Measurements from ENCODE around the gene ZPLD1.

Gene ZPLD1

GRCh38 chr3:102470066-102470465, 35.3 kb downstream of the ZPLD1 start:
- DNase-seq (ENCODE audit: low spot score), result no peak

DNA sequence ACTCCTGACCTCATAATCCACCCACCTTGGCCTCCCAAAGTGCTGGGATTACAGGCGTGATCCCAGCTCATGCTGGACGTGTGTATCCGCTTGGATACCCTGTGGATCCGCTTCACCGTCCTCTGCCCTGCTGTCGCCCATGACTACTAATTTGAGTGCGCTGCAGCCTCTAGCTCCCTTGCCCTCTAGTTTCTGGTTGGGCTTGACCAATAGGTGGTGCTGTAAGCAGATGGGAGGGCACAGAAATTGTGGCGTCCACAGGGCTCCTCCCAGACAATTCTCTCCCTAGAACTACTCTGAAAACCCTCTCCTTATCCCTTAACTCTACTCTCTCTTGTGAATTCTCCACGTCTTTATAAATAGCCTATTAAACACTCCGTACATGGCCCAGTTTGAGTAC, 36.2 kb downstream of the ZPLD1 start:
- DNase-seq (ENCODE audit: low spot score), result no peak

GRCh38 chr3:102471491-102471890, 36.7 kb downstream of the ZPLD1 start:
- no peak for DNase-seq (ENCODE audit: low spot score)

DNA sequence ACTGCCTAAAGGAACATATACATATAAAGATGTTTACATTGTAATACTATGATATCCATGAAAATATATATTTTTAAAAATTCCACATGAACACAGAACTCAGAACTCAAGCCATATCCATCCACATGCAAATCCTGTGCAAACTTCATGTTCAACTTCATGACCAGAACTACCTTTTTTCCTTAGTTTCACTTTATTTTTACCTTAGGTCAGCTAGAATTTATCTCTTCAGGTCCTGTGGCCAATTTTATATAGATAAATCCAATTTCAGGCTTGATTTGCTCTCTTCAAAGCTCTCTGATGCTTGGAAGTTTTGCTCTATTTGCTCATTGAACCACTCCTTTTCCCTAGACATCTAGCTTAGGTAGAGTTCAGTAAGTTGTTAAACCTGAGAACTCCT, 38.8 kb downstream of the ZPLD1 start:
- no peak for DNase-seq (ENCODE audit: low spot score)

DNA sequence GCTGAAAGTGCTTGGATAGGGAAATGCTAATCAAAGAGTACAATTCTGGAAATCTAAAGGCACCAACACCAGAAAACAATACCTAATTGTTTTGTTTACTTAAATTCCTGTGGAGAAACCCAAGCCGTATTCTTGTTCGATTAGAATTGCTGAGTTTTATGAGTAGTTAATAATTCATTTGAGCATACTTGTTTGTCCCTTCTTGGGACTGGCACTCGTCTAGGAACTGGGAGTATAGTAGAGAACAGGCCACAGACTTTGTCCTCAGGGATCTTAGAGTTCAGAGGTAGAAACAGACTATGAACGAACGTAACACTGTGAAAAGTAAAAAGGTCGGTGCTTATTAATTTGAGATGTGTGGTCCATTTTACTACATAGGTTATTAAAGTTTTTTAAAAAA, 39.4 kb downstream of the ZPLD1 start:
- DNase-seq (ENCODE audit: low spot score), result no peak

DNA sequence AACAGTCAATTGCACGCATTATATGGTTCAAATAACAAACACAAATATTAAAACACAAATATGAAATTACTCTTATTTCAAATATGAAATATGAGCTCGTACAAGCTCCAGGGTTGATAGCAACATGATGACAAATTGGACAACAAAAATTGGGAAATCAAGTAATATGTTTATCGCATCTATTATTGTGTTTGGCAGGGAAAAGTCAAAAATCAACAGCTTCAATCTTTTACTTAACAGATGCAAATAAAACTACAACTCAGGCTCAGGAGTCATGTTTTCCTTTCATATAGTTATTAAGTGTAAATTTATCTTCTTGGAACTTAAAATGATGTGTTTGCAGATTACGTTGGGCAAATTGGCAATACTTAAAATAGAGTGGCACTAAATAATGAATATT, 41.4 kb downstream of the ZPLD1 start:
- DNase-seq (ENCODE audit: low spot score), result no peak

DNA sequence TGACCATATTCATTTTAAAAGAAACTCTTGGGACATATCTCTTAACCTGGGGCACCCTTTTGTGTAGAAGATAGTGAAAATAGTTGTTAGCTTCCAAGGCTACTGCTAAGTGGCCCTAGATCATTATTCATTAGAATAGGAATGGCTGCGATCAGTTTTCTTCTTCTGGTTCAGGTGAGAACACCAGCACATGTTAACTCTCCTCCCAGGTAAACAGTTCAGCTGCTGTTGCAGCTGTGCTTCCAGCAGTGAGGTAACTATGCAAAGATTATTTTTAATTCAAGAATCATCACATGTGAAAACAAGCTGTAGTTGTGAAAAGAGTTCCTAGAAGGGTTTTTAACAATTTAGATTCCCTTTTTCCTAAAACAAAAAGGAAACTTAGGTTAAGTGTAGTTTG, 43.3 kb downstream of the ZPLD1 start:
- DNase-seq (ENCODE audit: low spot score), result no peak

- DNase-seq (ENCODE audit: low spot score), result no peak
Observed at GRCh38 chr3:102480139-102480538, 45.3 kb downstream of the ZPLD1 start.

DNA sequence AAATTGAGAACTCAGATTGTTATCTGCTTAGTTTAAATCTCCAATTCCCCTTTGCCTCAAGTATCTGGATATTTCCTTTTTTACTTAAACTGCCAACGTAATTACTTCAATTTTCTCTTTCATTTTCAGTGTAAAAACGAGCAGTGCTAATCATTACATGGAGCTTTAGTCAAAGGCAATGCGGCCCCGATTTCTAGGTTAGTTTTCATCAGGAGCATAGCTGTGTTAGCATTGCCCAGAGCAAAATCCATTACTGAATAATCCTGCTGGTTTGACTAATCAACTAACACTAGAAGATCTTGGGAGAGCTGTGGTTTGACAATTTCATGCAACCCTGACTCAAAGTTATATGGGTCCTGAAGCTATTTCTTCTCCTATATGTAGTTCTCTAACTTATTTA, 46.2 kb downstream of the ZPLD1 start:
- DNase-seq (ENCODE audit: low spot score), result no peak

DNA sequence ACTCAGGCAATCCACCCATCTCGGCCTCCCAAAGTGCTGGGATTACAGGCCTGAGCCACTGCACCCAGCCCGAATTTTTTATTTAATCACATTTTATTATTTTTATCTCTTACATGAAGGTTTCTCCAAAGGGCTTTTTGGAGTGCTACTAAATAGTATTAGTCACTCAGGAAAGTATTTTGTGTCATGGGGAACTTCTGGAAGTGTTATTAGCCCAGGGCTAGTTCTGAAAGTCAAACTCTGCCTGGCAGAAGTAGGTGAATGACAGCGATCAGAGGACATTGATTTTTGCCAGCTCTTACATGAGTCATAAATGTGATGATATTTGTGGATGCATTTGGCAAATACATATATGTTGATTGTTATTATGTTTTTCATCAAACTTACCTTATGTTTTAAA, 48.7 kb downstream of the ZPLD1 start:
- DNase-seq (ENCODE audit: low spot score), result peak; percentile 17

GRCh38 chr3:102484363-102484762, 49.5 kb downstream of the ZPLD1 start:
- no peak for DNase-seq (ENCODE audit: low spot score)

DNA sequence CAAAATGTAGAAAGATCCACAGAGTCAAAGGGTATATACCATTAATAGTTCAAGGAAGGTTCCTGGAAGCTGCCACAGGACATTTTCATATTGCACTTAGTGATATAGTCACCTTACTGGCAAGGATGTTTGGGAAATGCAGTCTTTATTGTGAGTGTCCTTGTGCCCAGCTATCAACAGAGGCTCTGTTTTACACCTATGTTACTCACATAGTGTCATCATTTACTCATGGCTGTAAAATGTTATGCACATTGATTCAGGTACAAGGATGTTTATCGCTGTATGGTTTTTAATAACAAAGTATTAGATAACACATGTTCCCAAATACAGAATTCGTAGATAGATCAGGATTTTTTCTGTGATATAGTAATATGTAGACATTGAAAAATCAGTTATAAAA, 50.9 kb downstream of the ZPLD1 start:
- DNase-seq (ENCODE audit: low spot score), result no peak

DNA sequence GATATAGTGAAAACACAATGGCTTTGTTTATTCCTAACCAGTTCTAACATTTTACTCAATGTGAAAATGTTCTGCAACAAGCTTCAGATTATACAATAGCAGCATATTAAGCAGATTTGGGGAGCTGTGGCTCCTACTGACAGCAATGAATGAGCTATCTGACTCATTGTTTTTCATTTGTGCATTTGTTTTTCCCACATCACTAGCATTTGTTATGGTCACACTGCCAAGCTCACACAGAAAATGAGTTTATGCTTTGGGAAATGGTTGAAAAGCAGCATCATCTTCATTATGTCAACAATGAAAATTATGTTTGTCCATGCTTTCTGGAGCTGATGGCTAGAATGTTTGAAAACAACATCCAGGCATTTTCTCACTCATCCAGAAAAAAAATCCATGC, 53.5 kb downstream of the ZPLD1 start:
- DNase-seq (ENCODE audit: low spot score), result no peak

DNA sequence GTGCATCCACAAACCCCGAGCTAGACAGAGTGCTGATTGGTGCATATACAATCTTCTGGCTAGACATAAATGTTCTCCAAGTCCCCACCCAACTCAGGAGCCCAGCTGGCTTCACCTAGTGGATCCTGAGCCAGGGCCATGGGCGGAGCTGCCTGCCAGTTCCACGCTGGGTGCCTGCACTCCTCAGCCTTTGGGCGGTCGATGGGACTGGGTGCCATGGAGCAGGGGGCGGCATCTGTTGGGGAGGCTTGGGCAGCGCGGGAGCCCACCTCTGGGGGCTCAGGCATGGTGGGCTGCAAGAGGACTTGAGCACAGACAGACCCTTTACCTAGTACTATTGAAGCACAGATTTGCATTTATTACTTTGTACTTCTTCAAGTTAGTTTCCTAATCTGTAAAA, 57.5 kb downstream of the ZPLD1 start:
- DNase-seq (ENCODE audit: low spot score), result no peak

DNA sequence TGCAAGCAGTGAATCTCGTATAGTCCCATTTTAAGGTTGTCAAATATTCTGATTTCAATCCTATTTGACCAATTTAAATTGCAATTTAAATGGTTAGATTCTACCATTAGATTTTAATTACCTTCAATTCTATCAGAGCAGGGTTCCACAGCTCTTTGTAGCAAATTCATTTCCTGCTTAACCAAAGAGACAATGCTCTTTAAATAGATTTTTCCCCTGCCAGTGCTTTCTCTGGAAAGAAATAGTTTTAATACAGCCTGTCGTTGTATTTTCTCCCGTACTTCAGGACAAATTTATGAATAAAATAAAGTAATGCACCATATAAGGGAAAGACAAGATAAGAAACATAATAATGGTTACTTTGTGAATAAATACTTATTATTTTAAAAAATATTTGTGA, 62.8 kb downstream of the ZPLD1 start:
- DNase-seq (ENCODE audit: low spot score), result no peak

DNA sequence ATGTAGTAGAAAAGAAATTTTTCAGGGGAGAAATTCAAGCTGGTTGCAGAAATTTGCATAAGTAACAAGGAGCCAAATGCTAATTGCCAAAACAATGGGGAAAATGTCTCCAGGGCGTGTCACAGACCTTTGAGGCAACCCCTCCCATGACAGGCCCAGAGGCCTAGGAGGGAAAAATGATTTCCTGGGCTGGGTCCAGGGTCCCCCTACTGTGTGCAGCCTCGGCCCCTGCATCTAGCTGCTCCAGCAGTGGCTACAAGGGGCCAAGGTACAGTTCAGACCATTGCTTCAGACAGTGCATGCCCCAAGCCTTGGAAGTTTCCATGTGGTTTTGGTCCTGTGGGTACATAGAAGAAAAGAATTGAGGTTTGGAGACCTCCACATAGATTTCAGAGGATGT, 70.7 kb downstream of the ZPLD1 start:
- DNase-seq (ENCODE audit: low spot score), result no peak

DNA sequence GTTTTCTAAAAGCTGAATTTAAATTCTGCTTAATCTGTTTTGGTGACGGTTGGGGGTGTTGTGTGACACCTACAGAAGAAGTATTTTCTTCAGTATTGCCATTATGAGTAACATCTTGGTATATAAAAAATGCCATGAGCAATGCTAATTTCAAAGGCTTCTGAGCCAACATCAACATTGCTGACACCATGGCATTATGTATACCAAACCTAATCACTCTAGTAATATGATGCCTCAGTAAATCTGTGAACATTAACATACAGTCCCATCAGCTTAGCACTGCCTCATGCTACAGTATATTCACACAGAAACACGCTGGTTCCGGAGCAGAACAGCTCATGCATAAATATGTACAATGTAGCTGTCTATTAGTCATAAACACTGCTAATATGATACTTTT, 75.8 kb downstream of the ZPLD1 start:
- no peak for DNase-seq (ENCODE audit: low spot score)

DNA sequence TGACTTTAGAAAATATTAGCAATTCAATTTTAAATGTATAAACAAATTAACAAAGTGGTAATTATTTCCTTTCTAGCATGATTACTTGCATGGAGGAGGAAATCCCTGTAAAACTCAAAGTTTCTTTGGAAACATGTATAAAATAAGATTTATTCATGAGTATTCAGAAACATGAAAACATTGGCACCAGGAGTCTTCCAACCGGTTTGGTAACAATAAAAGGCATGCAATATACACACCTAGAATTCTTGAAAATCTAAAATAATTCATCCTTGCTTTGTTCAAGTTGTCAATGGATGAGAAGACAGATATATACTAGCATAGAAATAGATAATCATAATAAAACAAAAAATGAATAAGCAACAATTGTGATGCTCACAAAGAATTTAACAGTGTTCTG, 76.4 kb downstream of the ZPLD1 start:
- no peak for DNase-seq (ENCODE audit: low spot score)

GRCh38 chr3:102511639-102512038, 76.8 kb downstream of the ZPLD1 start:
- DNase-seq (ENCODE audit: low spot score), result no peak

- peak; percentile 76 for DNase-seq (ENCODE audit: low spot score)
Observed at GRCh38 chr3:102512734-102513504, 78.1 kb downstream of the ZPLD1 start.

- DNase-seq (ENCODE audit: low spot score), result no peak
Observed at GRCh38 chr3:102514241-102514640, 79.4 kb downstream of the ZPLD1 start.

GRCh38 chr3:102521246-102521645, 86.4 kb downstream of the ZPLD1 start:
- no peak for DNase-seq (ENCODE audit: low spot score)

DNA sequence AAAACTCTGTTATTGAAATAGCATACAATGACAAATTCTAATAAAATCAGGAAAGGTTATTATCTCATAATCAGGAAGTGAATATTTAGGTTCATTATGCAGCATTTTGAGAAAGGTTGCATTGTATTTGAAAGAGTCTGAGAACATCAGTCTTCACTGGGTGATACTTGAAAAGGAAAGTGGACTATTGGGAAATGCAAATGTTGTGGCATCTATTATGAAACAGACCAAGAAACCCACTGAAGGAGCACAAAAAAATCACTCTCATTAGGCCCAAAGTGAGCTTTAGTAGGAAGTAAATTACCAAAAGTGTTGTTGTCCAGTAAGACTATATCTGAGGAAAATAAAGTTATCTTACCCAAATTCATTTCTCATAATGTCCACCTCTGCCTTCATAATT, 90.8 kb downstream of the ZPLD1 start:
- DNase-seq (ENCODE audit: low spot score), result peak; percentile 40

DNA sequence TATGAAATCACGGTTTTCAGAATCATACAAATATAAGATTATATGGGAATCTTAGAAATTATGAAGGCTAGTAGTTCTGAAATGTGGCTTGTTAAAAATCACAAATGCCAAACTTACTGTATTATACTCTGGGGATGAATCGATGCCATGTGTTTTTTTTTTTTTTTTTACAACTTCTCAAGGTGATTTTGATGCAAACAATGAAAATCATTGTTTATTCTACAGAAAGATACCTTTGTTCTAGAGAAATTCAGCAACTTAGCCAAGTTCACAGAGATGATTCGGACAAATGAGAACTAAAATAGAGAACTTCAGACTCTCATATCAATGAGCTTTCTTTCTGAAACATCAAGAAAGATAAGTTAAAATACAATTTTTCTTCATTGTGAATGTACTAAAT, 92.0 kb downstream of the ZPLD1 start:
- peak; percentile 54 for DNase-seq (ENCODE audit: low spot score)

- DNase-seq (ENCODE audit: low spot score), result no peak
Observed at GRCh38 chr3:102528727-102529126, 93.9 kb downstream of the ZPLD1 start.

All from COLO829 (cell line).